OCI-M2 (cell line): Measurements from ENCODE around the gene TSN.
"Not testable (repeated sequence)": the region's sequence is repeated elsewhere in the genome, so short reads cannot be mapped to it uniquely, and the experiment has no call there.

Experiments
- DNase-seq: peaks from one replicate; lab custom pipeline; 2025; ENCODE audit not compliant: unreplicated experiment; lab: John Stamatoyannopoulos, UW

TSN gene

DNA sequence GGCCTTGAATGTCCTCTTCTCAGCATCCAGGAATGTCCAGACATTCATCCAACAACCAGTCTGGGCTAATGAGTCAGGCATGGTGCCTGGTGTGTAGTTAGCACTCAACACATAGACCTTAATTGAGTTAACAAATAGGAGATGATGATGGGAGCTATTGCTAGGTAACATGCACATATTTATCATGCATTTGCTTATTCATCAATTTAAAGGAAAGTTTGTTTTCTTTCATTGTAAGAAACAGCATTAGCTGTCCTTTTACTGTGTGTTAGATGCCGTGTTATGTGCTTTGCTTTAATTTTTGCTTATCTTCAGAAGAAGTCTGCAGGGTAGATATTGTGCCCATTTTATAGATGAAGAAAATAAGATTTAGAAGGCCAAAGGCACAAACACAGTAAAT is 43.2 kb downstream of the TSN start:
- DNase-seq, result no peak

- DNase-seq, result no peak
These were observed 46.5 kb downstream of the TSN start for GRCh38 chr2:121801916-121802315.

DNA sequence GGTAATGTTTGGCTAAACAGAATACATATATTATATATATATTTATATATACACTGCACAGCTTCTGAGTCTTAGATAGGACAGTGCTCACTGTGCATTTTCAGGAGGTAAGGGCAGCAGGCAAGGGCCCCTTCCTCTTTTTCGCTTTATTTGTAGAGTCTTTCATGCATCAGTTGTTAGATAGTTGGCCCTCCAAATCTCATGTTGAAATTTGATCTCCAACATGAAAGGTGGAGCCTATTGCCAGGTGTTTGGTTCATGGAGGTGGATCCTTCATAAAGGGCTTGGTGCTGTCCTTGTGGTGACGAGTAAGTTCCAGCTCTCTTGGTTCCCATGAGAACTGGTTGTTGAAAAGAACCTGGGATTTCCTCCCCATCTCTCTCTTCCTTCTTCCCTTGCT is 48.1 kb downstream of the TSN start:
- DNase-seq, result no peak

DNA sequence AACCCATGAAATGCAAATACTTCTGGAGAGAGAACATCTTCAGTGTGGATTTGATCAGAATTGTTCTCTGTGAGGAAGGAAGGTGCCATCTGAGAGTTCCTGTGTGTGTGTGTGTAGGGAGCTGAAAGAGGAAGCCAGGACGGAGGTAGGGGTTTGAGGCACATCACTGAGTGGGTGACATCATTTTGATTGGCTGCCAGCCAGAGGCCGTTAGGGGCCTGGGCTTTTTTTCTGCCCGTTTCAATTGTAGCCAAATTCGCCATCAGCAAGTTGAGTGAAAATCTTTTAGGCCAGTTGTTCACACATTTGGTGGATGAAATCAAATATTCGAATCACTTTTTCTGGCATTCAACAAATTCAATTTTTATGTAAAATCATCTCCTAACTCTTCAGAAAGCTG is 48.9 kb downstream of the TSN start:
- no peak for DNase-seq

- no peak for DNase-seq
These were observed 49.7 kb downstream of the TSN start for GRCh38 chr2:121804997-121805765.

DNA sequence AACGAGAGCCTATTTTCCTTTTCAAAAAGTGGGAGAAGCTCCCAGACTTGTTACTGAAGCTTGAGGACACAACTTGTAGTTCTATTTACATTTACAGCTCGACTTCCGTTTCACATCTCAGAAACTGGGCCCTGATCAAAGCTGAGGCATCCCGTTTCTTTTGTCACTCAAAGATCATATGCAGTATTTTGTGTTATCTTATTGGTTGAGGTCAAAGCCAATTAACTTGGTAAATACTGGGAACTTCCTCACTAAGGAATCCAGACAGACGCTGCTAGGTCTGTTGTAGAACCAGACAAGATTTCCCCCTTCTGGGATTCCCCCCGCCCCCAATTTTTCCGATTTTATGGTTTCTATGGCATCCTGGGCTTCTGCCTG is 50.3 kb downstream of the TSN start:
- DNase-seq, result no peak

DNA sequence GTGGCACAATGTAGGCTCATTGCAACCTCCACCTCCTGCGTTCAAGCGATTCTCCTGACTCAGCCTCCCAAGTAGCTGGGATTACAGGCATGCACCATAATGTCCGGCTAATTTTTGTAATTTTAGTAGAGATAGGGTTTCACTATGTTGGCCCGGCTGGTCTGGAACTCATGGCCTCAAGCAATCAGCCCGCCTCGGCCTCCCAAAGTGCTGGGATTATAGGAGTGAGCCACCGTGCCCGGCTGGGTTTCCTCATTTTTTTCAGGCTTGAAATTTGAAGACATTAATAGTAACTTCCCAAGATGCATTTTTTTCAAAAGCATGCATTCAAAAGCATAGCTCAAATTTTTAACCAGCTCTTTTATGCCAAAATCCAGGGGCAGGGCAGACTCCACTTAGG is 52.3 kb downstream of the TSN start:
- not testable (repeated sequence) for DNase-seq

GRCh38 chr2:121809607-121810006 is 54.2 kb downstream of the TSN start:
- DNase-seq, result no peak

DNA sequence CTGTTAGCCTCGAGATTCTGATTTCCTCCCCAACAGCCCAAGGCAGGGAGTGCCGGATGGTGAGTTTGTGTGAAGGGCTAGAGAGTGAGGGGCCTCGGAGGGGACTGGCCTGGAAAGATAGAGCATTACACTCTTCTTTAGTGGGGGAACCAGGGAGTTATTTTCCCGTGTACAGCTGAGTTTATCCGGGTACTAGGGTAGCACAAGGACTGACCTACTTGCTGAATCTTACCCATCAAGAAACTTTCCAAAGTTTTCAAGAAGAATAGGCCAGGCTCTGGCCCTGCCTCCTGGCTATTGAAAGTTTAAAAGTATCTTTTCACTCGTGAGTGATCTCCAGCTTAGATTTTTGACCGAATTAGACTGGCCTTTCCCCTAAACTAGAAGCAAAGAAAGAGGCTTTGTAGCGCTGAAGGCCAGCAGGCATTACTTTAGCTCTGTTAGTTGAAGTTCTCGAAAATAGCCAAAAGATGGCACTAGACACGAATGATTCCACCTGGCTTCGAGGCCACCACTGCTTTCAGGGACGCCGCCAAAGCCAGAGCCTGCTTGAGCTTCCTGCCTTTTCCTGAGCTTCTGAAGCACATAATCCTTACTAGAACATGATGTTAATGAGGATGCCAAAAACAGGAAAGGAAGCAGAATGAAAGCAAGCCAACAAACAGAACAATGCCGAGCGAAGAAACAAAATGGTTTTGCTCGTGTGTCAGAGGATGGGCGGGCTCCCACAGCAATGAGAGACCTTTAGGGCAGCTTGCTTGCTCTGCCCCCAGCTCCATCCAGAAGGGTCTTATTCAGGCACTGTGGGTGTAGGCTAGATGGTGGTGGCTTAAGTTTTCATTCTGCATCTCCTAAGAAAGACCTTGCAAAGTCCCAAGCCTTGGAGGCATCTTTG is 55.8 kb downstream of the TSN start:
- no peak for DNase-seq

GRCh38 chr2:121813083-121813482 is 57.6 kb downstream of the TSN start:
- DNase-seq, result not testable (repeated sequence)

GRCh38 chr2:121815216-121815615 is 59.8 kb downstream of the TSN start:
- DNase-seq, result no peak

- DNase-seq, result no peak
These were observed 61.3 kb downstream of the TSN start for GRCh38 chr2:121816797-121817196.

- DNase-seq, result not testable (repeated sequence)
These were observed 61.9 kb downstream of the TSN start for GRCh38 chr2:121817304-121817703.
